Ovary (tissue), 3 donors: ENCODE measurements around the gene REL.

Experiments used
- CTCF ChIP-seq, 3 donors: fragments of 450-650 bp in 2 of 3; fragments of 200-600 bp in 1 of 3; IDR thresholded peaks; one replicate each; pipeline versions ENCODE4 v1.5.1 to v1.8.0; 2016 to 2022; ENCODE audit warnings: antibody characterized with exemption in 3 of 3, mild to moderate bottlenecking in 1 of 3
- EP300 ChIP-seq: sonication (generic); formaldehyde crosslinking; IDR thresholded peaks from one replicate; pipeline ENCODE4 v1.6.1; 2017; ENCODE audit warnings: antibody characterized with exemption
- POLR2A ChIP-seq: fragments of 450-650 bp; IDR thresholded peaks from one replicate; pipeline ENCODE4 v1.6.1; 2017; ENCODE audit warnings: antibody characterized with exemption, mild to moderate bottlenecking, moderate library complexity
- donor health status: DM: no; HTN: no; CAD: no.

GRCh38 chr2:60847854-60848253 lies 33.5 kb upstream of the REL start:
- TF ChIP-seq POLR2A = no peak
- TF ChIP-seq CTCF (IDR thresholded peaks at IDR 0.05) = no peak
- no peak for TF ChIP-seq EP300
